T-helper 2 cell treated with Interferon-gamma antibody and Interleukin-4, amounts not matched to agents 5 μg/mL and 100 μg/mL, for 36 hours (primary cell): ENCODE data around the gene FKTN.

Experiments
- DNase-seq: peaks from one replicate; pipeline ENCODE4 v3.0.0; 2021; ENCODE audit warnings: low spot score
- H3K27ac Mint-ChIP-seq: one replicate; pipeline ENCODE4 v1.8.0; 2021; ENCODE audit warnings: mild to moderate bottlenecking, mixed read lengths
- H3K27me3 Mint-ChIP-seq: one replicate; pipeline ENCODE4 v1.8.0; 2021; ENCODE audit warnings: low read depth, mixed read lengths
- H3K36me3 Mint-ChIP-seq: one replicate; pipeline ENCODE4 v1.8.0; 2021; ENCODE audit warnings: low read depth, mixed read lengths
- H3K4me1 Mint-ChIP-seq: one replicate; pipeline ENCODE4 v1.8.0; 2021; ENCODE audit warnings: low read depth, mixed read lengths
- H3K4me3 Mint-ChIP-seq: one replicate; pipeline ENCODE4 v1.8.0; 2022; ENCODE audit warnings: mild to moderate bottlenecking, moderate library complexity, mixed read lengths
- H3K9me3 Mint-ChIP-seq: one replicate; pipeline ENCODE4 v1.8.0; 2021; ENCODE audit warnings: mixed read lengths

Gene FKTN

DNA sequence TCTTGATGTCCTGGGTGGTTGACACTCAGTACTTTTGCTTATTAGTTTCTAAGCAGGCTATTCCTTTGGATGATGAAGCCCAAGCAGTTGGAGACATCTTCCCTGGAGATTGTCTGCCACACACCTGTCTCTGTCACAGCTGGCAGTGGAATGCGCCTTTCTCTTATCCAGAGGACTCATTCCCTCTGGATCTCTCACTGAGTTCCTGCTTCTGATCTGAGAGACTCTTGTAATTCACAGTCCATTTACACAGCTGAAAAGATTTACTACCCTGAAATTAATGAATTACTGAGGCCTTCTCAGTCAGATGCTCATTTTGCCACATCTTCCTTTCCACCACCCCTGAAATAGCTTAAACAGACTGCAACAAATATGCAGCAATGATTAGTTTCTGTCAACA is 120.2 kb downstream of the FKTN start:
- Mint-ChIP-seq H3K27ac (no peak overlapping the region), H3K4me1 (no peaks in the 10 kb centered on the region), H3K4me3 (no peak overlapping the region), H3K9me3 (no peaks in the 10 kb centered on the region), H3K36me3 (no peaks in the 10 kb centered on the region), H3K27me3 (peaks cover 4% of the 10 kb centered on the region)
- DNase-seq, result no peak

DNA sequence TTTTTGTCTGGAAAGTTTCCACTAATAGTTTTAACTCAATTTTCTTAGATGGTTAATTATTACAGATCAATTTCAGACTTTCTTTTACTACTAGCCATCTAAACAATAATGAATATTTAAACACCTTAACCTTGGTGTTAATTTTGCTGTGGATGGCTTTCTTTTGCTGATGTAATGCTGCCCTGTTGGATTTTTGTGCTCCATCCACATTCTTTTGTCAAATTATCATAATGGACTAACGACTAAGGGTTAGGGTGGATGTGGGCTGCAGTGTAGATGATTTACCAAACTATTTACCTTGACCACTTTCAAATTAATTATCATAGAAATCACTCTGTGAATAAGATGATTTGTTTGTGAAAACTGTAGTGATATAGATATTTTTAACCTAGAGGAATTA is 120.8 kb downstream of the FKTN start:
- H3K36me3 Mint-ChIP-seq, result no peaks in the 10 kb centered on the region
- no peak overlapping the region for H3K4me3 Mint-ChIP-seq
- H3K27ac Mint-ChIP-seq, result no peak overlapping the region
- no peaks in the 10 kb centered on the region for H3K9me3 Mint-ChIP-seq
- no peak for DNase-seq
- no peaks in the 10 kb centered on the region for H3K4me1 Mint-ChIP-seq
- peaks cover 5% of the 10 kb centered on the region for H3K27me3 Mint-ChIP-seq

GRCh38 chr9:105679257-105680022 is 121.5 kb downstream of the FKTN start:
- no peaks in the 10 kb centered on the region for H3K9me3 Mint-ChIP-seq
- no peak overlapping the region for H3K4me3 Mint-ChIP-seq
- H3K27ac Mint-ChIP-seq, result no peak overlapping the region
- DNase-seq, result no peak
- peaks cover 6% of the 10 kb centered on the region for H3K27me3 Mint-ChIP-seq
- H3K36me3 Mint-ChIP-seq, result no peaks in the 10 kb centered on the region
- no peaks in the 10 kb centered on the region for H3K4me1 Mint-ChIP-seq

- DNase-seq, result no peak
- peaks cover 6% of the 10 kb centered on the region for H3K27me3 Mint-ChIP-seq
- H3K9me3 Mint-ChIP-seq, result no peaks in the 10 kb centered on the region
- no peaks in the 10 kb centered on the region for H3K36me3 Mint-ChIP-seq
- H3K4me3 Mint-ChIP-seq, result no peak overlapping the region
- no peaks in the 10 kb centered on the region for H3K4me1 Mint-ChIP-seq
- no peak overlapping the region for H3K27ac Mint-ChIP-seq
Observed at GRCh38 chr9:105681313-105681712, 123.4 kb downstream of the FKTN start.

DNA sequence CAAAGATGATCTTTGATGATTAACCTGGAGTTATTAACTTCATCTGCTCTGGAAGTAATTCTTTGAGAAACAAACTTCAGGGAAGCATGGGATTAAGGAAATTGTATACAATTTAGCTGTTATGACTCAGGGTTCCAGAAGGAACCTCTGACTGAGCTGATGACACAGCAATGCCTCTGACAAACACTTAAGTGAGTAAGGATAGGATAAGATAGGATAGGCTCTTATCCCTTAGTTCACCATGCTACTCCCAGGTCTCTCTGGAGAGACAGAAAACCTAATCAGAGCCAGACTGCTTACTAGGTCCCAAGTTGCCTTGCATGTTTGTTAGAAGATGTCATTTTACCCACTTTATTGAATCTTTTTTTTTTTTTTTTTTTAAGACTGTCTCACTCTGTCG is 123.8 kb downstream of the FKTN start:
- Mint-ChIP-seq H3K4me1 (no peaks in the 10 kb centered on the region), H3K27ac (no peak overlapping the region), H3K36me3 (no peaks in the 10 kb centered on the region), H3K9me3 (no peaks in the 10 kb centered on the region), H3K4me3 (no peak overlapping the region), H3K27me3 (peaks cover 6% of the 10 kb centered on the region)
- DNase-seq, result no peak

GRCh38 chr9:105683688-105684275 is 125.9 kb downstream of the FKTN start:
- H3K4me1 Mint-ChIP-seq, result no peaks in the 10 kb centered on the region
- no peak overlapping the region for H3K27ac Mint-ChIP-seq
- peaks cover 11% of the 10 kb centered on the region for H3K27me3 Mint-ChIP-seq
- H3K9me3 Mint-ChIP-seq, result no peaks in the 10 kb centered on the region
- H3K4me3 Mint-ChIP-seq, result no peak overlapping the region
- no peak for DNase-seq
- no peaks in the 10 kb centered on the region for H3K36me3 Mint-ChIP-seq

DNA sequence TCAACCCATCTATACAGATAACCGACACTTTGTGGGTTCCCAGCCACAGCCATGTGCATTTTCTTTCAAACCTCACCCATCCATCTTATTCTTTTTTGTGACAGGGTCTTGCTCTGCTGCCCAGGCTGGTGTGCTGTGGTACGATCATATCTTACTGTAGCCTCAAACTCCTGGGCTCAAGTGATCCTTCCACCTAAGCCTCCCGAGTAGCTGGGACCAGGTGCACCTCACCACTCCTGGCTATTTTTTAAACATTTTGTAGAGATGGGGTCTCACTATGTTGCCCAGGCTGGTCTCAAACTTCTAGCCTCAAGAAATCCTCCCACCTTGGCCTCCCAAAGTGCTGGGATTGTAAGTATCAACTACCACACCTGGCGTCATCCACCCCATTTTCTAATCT is 129.0 kb downstream of the FKTN start:
- DNase-seq, result no peak
- Mint-ChIP-seq H3K4me3 (no peak overlapping the region), H3K4me1 (no peaks in the 10 kb centered on the region), H3K9me3 (no peaks in the 10 kb centered on the region), H3K27me3 (peaks cover 21% of the 10 kb centered on the region), H3K36me3 (no peaks in the 10 kb centered on the region), H3K27ac (no peak overlapping the region)
